Activated CD8-positive, alpha-beta memory T cell treated with anti-CD3 and anti-CD28 coated beads for 24 hours (primary cell): Measurements from ENCODE around the gene MGRN1.
"Not testable (repeated sequence)": the region's sequence is repeated elsewhere in the genome, so short reads cannot be mapped to it uniquely, and the experiment has no call there.

ENCODE experiments used
- DNase-seq: peaks from one replicate; pipeline ENCODE4 v3.0.0-alpha.2; 2020

Gene MGRN1

GRCh38 chr16:4701791-4702465 lies 77.3 kb downstream of the MGRN1 start:
- no peak for DNase-seq

- DNase-seq: no peak
Measured at GRCh38 chr16:4702466-4702808, 77.8 kb downstream of the MGRN1 start.

GRCh38 chr16:4703906-4704305 lies 79.3 kb downstream of the MGRN1 start:
- no peak for DNase-seq

GRCh38 chr16:4704491-4704890 lies 79.9 kb downstream of the MGRN1 start:
- DNase-seq: no peak

- DNase-seq: no peak
Measured at GRCh38 chr16:4704913-4705312, 80.3 kb downstream of the MGRN1 start.

GRCh38 chr16:4706871-4707270 lies 82.2 kb downstream of the MGRN1 start:
- no peak for DNase-seq

- no peak for DNase-seq
Measured at GRCh38 chr16:4709481-4709880, 84.9 kb downstream of the MGRN1 start.

- DNase-seq: no peak
Measured at GRCh38 chr16:4713663-4714501, 89.3 kb downstream of the MGRN1 start.

- no peak for DNase-seq
Measured at GRCh38 chr16:4714996-4715395, 90.4 kb downstream of the MGRN1 start.

- DNase-seq: no peak
Measured at GRCh38 chr16:4718466-4718865, 93.8 kb downstream of the MGRN1 start.

- no peak for DNase-seq
Measured at GRCh38 chr16:4723071-4723767, 98.6 kb downstream of the MGRN1 start.

- no peak for DNase-seq
Measured at GRCh38 chr16:4724661-4725270, 100.1 kb downstream of the MGRN1 start.

- no peak for DNase-seq
Measured at GRCh38 chr16:4726616-4727015, 102.0 kb downstream of the MGRN1 start.

- no peak for DNase-seq
Measured at GRCh38 chr16:4728676-4729075, 104.0 kb downstream of the MGRN1 start.

- DNase-seq: no peak
Measured at GRCh38 chr16:4729876-4730275, 105.2 kb downstream of the MGRN1 start.

GRCh38 chr16:4733211-4733742 lies 108.7 kb downstream of the MGRN1 start:
- DNase-seq: no peak

- no peak for DNase-seq
Measured at GRCh38 chr16:4733747-4734062, 109.1 kb downstream of the MGRN1 start.

- peak; percentile 92 for DNase-seq
Measured at GRCh38 chr16:4734063-4734729, 109.6 kb downstream of the MGRN1 start, which contains the start of the genes ANKS3 and DNAAF8. ANKS3 (minus strand) TSS chr16:4734271; CDS start chr16:4730149, 4,122 bp downstream. DNAAF8 (plus strand) TSS chr16:4734537; CDS start chr16:4736515, 1,978 bp downstream.

GRCh38 chr16:4734730-4735535 lies 110.3 kb downstream of the MGRN1 start:
- DNase-seq: peak; percentile 96

- DNase-seq: no peak
Measured at GRCh38 chr16:4736546-4736945, 111.9 kb downstream of the MGRN1 start.

- DNase-seq: no peak
Measured at GRCh38 chr16:4737545-4737944, 112.9 kb downstream of the MGRN1 start.

GRCh38 chr16:4738370-4738769 lies 113.7 kb downstream of the MGRN1 start:
- DNase-seq: not testable (repeated sequence)
